ENCODE measurements around the gene CCSAP.

GRCh38 chr1:229373395-229373794, 30.5 kb upstream of the CCSAP start:
- TF ChIP-seq CTCF (IDR thresholded peaks at IDR 0.05; ENCODE audit: insufficient read depth, low read length) (no peak), POLR2AphosphoS5 (IDR thresholded peaks at IDR 0.05; ENCODE audit: low read depth) (no peak), GABPA (IDR thresholded peaks at IDR 0.05; ENCODE audit: low read depth) (no peak)

All from HL-60 (cell line).